Measurements from ENCODE around the gene RGSL1. TPM values are rescaled to one million over a fixed set of nuclear protein-coding genes. Genes with fewer than 3 reads are reported as not detected.
A peak's percentile ranks its signal among the peaks of the same experiment; 100 is the strongest.

Gene RGSL1
- polyA plus RNA-seq, 3 donors: not detected

GRCh38 chr1:182433580-182433979 is 16.4 kb upstream of the RGSL1 start:
- Mint-ChIP-seq H3K9me3 (peaks cover 3 to 8% (median 6%) of the 10 kb centered on the region in 7 donors), H3K4me1 (peaks cover 10% of the 10 kb centered on the region), H3K36me3 (peaks cover 0 to 3% of the 10 kb centered on the region in 2 donors), H3K4me3 (no peak overlapping the region), H3K27me3 (ENCODE audit: low read depth in 3 of 3) (peaks cover 0 to 4% (median 3%) of the 10 kb centered on the region in 3 donors), H3K27ac (no peak overlapping the region)
- TF ChIP-seq, protein P1, sequence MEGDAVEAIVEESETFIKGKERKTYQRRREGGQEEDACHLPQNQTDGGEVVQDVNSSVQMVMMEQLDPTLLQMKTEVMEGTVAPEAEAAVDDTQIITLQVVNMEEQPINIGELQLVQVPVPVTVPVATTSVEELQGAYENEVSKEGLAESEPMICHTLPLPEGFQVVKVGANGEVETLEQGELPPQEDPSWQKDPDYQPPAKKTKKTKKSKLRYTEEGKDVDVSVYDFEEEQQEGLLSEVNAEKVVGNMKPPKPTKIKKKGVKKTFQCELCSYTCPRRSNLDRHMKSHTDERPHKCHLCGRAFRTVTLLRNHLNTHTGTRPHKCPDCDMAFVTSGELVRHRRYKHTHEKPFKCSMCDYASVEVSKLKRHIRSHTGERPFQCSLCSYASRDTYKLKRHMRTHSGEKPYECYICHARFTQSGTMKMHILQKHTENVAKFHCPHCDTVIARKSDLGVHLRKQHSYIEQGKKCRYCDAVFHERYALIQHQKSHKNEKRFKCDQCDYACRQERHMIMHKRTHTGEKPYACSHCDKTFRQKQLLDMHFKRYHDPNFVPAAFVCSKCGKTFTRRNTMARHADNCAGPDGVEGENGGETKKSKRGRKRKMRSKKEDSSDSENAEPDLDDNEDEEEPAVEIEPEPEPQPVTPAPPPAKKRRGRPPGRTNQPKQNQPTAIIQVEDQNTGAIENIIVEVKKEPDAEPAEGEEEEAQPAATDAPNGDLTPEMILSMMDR (IDR thresholded peaks at IDR 0.05): no peak
- Histone ChIP-seq H3K79me2 (ENCODE audit: insufficient read depth, low read length) (no peaks in the 10 kb centered on the region), H3K27me3 (ENCODE audit: control insufficient read depth in 2 of 2, insufficient read depth in 2 of 2, low read length in 2 of 2) (no peaks in the 10 kb centered on the region), H3K36me3 (replicated peaks in 1 of 2; ENCODE audit: control insufficient read depth in 1 of 2, insufficient read depth in 2 of 2, low read length in 2 of 2) (no peaks in the 10 kb centered on the region), H3K4me2 (replicated peaks; ENCODE audit: extremely low read depth, low read length, poor library complexity, severe bottlenecking) (no peak overlapping the region), H3K4me3 (replicated peaks in 1 of 3; ENCODE audit: low read depth in 2 of 3, low read length in 3 of 3) (no peak overlapping the region), H3K9ac (ENCODE audit: insufficient read depth, low read length, poor library complexity, severe bottlenecking) (no peak overlapping the region), H3K27ac (ENCODE audit: low read depth in 1 of 2, low read length in 2 of 2) (no peak overlapping the region), H2AFZ (ENCODE audit: insufficient read depth, low read depth, low read length, poor library complexity, severe bottlenecking) (no peak overlapping the region), H3K9me3 (replicated peaks in 1 of 2; ENCODE audit: control insufficient read depth in 1 of 2, insufficient read depth in 1 of 2, low read length in 2 of 2) (peaks cover 7 to 8% of the 10 kb centered on the region in 2 donors), H4K20me1 (ENCODE audit: insufficient read depth, low read length) (no peaks in the 10 kb centered on the region), H3K4me1 (ENCODE audit: control insufficient read depth in 1 of 2, insufficient read depth in 2 of 2, low read length in 2 of 2) (peaks cover 12 to 15% of the 10 kb centered on the region in 2 donors)
- no CpG with 5 or more reads among the region's 1 CpG for WGBS (ENCODE audit: insufficient coverage)
- intact Hi-C loops (cut with micrococcal nuclease): no loop called here
- no peak for DNase-seq

DNA sequence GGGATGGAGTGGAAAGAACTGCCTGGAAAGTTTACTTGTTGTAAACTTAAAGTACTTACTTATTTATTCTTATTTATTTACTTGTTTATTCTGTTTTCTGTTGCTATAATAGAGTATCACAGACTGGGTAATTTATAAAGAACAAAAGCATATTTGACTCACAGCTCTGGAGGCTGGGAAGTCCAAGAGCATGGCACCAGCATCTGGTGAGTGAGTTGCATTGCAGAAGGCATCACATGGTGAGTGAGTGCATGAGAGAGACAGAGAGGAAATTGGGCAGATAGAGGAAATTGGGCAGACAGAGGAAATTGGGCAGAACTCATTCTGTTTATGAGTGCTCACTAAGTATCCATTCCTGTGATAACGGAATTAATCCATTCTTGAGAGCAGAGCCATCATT is 11.6 kb upstream of the RGSL1 start:
- H3K27me3 Mint-ChIP-seq (ENCODE audit: low read depth in 3 of 3): peaks cover 2 to 3% (median 2%) of the 10 kb centered on the region in 3 donors
- Histone ChIP-seq H3K36me3 (replicated peaks in 1 of 2; ENCODE audit: control insufficient read depth in 1 of 2, insufficient read depth in 2 of 2, low read length in 2 of 2) (no peaks in the 10 kb centered on the region), H3K9me3 (replicated peaks in 1 of 2; ENCODE audit: control insufficient read depth in 1 of 2, insufficient read depth in 1 of 2, low read length in 2 of 2) (peaks cover 10% of the 10 kb centered on the region in 2 donors), H4K20me1 (ENCODE audit: insufficient read depth, low read length) (no peaks in the 10 kb centered on the region), H3K4me3 (replicated peaks in 1 of 3; ENCODE audit: low read depth in 2 of 3, low read length in 3 of 3) (no peak overlapping the region), H3K9ac (ENCODE audit: insufficient read depth, low read length, poor library complexity, severe bottlenecking) (no peak overlapping the region), H2AFZ (ENCODE audit: insufficient read depth, low read depth, low read length, poor library complexity, severe bottlenecking) (no peak overlapping the region), H3K4me1 (ENCODE audit: control insufficient read depth in 1 of 2, insufficient read depth in 2 of 2, low read length in 2 of 2) (no peaks in the 10 kb centered on the region), H3K79me2 (ENCODE audit: insufficient read depth, low read length) (no peaks in the 10 kb centered on the region), H3K27me3 (ENCODE audit: control insufficient read depth in 2 of 2, insufficient read depth in 2 of 2, low read length in 2 of 2) (no peaks in the 10 kb centered on the region), H3K4me2 (replicated peaks; ENCODE audit: extremely low read depth, low read length, poor library complexity, severe bottlenecking) (no peak overlapping the region), H3K27ac (ENCODE audit: low read depth in 1 of 2, low read length in 2 of 2) (no peak overlapping the region)
- no peak overlapping the region for H3K4me3 Mint-ChIP-seq
- intact Hi-C loops (cut with micrococcal nuclease): no loop called here
- peak overlapping the region in 1 of 7 donors; percentile 1 for H3K27ac Mint-ChIP-seq
- no peaks in the 10 kb centered on the region for H3K4me1 Mint-ChIP-seq
- WGBS (ENCODE audit: insufficient coverage): no CpG with 5 or more reads among the region's 1 CpG
- no peak for DNase-seq
- TF ChIP-seq, protein P1 (IDR thresholded peaks at IDR 0.05): no peak
- H3K9me3 Mint-ChIP-seq: peaks cover 8 to 16% (median 12%) of the 10 kb centered on the region in 7 donors
- H3K36me3 Mint-ChIP-seq: no peaks in the 10 kb centered on the region

Data from CD14-positive monocyte (primary cell).